T-helper 2 cell treated with Interferon-gamma antibody and Interleukin-4, amounts not matched to agents 100 ng/mL and 5 ng/mL, for 36 hours (primary cell): Measurements from ENCODE around the gene FTCD. TPM values are rescaled to one million over a fixed set of nuclear protein-coding genes. Genes with fewer than 3 reads are reported as not detected.
"Not testable (repeated sequence)": the region's sequence is repeated elsewhere in the genome, so short reads cannot be mapped to it uniquely, and the experiment has no call there.

Experiments
- intact Hi-C: fragments of 100-400 bp; cut with micrococcal nuclease; formaldehyde crosslinking; loops from one replicate; pipeline ENCODE4 v1.15.1; 2023
- total RNA-seq: library from RNA; stranded (reverse); gene quantifications from 2 replicates; pipeline ENCODE4 v1.2.3, GENCODE V29; 2022

The FTCD gene
- total RNA-seq, 1 donor from 2014 or later: 0.25 TPM

DNA sequence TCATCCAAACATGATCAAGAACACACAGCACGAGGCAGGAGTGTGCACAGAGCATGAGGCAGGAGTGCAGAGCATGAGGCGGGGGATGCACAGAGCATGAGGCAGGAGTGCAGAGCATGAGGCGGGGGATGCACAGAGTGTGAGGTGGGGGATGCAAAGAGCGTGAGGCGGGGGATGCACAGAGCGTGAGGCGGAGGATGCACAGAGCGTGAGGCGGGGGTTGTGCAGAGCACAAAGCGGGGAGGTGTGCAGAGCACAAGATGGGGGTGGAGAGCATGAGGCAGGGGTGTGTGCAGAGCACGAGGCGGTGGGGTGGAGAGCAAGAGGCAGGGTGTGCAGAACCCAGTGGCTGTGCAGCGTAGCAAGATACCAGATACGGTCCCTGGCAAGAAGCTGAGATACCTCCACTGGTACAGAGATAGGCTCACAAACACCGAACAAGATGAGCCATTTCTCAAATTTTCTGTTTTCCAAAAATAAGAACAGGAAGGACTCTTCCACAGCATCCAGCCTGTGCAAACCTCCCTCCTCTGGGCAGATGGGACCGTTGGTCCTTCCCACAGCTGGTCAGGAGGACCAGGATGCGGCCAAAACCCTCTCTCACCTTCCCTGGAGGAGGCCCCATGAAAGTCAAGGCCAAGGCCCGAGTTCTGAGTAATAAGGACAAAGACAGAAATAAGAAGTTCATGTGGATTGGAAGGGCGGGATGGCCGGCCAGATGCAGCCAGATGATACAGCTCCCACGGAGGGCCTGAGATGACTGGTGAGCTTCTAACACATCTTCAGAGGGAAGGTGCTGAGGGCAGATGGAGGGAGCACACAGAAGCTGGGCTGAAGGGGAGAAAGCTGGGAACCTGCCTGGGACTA is 16.9 kb upstream of the FTCD start:
- intact Hi-C loops: no loop called here

DNA sequence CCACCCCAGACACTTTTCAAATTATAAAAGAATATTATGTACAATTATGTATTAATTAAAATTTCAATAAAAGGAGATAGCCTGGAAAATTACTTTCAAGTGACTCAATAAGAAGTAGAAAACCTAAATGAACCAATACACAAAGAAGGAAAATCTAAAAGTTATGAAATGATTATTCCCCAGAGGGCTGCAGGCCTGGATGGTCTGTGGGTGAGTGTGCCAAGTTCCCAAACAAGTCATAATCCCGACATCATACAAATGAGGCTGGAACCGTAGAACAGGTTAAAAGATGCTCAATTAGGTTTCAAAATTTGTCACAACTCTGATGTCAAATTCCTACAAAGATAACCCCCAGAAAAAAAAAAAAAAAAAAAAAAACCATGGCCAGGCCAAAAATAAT is 16.2 kb upstream of the FTCD start:
- intact Hi-C loops: no loop called here

GRCh38 chr21:46170436-46171193 is 15.2 kb upstream of the FTCD start:
- intact Hi-C loops: not testable (repeated sequence)

DNA sequence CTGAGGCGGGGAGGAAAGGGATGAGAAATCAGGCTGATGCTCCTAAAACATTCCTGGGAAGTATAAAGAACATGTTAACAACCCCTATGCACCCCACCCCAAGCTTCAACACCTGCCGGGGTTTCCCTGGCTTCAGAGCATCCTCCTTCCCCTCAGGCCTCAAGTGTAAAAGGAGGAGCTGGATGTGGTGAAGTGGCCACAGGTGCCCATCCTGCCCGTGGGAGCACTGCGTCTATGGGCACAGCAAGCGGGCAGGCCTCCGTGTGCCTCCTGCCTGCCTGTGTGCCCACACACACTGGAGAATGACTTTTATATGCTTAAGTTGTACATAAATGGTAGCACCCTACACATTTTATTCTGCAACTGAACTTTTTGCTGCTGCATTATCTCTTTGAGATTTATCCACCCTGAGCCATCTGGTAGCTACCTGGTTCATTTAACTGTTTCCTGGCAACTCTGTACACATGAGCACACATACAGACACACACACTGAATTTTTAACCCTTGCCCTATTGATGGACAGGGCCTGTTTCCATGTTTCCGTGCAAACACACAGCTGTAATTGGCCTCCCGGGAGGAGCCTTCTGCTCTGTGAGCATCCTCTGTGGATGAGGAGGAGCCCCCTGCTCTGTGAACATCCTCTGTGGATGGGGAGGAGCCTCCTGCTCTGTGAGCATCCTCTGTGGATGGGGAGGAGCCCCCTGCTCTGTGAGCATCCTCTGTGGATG is 13.4 kb upstream of the FTCD start:
- intact Hi-C loops: no loop called here

- intact Hi-C loops: no loop called here
These were observed 12.9 kb upstream of the FTCD start for GRCh38 chr21:46168238-46168637.

DNA sequence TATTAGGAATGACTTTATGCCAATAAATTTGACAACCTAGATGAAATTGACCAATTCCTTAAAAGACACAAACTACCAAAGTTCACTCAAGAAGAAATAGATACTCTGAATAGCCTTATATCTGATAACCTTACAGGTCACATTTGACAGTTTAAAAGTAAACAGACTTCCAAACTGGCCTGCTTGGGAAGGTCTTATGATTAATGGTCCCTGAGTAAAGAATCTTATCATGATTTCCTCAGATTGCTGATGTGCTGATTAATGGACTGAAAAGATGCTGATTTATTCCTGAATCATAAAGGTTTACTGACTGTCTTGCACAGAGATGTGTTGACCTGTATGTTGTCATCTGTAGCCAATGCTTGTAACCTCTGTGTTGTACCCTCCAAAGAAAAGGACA is 9.7 kb upstream of the FTCD start:
- intact Hi-C loops: no loop called here

DNA sequence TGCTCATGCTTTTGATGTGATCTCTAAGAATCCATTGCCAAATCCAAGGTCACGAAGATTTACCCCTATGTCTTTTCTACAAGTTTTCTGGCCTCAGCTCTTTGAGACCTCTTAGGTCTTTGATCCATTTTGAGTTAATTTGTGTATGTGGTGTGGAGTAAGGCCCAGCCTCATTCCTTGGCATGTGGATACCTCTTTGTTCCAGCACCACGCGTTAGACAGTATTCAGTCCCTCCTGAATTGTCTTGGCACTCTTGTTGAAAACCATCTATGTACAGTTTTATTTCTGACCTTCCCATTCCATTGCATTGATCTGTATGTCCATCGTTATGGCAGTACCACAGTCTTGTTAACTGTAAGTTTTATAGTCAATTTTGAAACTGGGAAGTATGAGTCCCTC is 8.0 kb upstream of the FTCD start:
- intact Hi-C loops: no loop called here

DNA sequence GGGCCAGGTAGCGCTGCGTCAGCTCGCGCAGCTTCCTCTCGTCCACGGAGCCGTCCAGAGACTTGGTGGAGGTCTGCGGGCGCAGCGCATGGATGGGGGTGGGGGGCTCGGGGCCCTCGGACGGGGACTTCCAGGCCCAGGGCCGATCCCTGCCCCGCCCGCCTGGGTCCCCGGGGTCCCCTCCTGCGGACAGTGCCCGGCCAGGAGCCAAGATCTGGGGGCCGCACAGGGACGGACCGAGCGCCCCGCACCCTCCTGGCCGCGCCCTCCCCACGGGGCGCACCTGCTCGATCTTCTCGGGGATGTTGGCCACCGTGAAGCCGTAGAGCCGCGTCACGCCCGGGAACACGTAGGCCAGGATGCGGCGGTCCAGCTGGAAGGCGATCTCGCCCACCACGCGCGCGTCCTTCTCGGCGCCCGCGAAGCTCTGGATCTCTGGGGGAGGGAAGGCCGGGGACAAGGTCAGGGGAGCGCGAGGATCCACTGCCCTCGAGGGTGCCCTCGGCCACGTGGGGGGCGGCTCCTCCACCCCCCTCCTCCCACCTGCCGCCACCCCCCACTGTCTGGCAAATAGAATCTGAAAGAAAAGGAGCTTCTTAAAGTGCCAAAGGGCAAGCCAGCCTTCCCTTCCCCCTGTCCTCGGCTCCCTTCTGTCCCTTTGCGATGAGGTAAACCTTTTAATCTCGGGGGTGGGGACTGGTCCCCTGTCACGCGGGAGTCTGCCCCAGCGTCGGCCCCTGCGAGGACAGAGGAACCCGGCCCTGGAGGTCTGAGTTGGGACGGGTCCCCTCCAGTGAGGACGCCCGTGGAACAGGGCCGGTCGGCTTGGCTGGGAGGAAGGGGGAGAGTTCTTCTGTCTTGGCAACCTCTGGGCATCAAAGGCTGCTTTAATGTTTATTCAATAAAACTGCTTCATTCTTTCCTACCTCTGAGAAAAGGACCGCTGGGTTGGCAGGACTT is 6.5 kb upstream of the FTCD start:
- intact Hi-C loops: no loop called here

DNA sequence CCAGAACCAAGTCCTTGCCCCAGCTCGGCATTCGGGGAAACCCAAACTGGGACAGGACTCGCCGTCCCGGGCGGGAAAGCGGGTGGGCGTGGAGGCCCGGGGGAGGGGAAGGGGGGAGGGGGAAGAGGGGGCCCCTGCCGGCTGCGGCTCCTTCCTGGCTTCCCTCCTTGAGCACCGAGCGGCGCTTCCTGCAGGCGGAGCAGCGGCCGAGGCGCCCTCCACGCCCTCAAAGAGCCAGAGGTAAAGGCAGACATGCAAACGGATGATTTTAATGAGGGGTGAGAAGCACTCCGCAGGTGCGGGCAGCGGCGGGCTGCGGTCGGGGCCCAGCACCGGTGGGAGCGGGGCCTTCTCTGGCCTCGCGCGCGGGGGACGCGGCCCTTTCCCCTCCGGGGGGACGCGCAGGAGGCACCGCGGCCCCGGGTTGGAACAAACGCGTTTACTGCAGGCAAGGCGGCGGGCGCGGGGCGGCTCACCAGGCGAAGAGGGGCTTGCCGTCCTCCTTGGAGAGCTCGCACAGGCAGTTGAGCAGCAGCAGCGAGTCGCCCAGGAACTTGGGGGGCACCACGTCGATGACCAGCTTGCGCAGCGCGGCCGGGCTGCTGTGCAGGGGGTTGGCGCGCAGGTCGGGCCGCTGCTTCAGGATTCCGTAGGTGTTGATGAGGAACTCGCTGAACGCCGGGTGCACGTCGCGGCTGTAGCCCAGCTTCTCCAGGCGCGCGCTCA is 5.7 kb upstream of the FTCD start:
- intact Hi-C loops: no loop called here

DNA sequence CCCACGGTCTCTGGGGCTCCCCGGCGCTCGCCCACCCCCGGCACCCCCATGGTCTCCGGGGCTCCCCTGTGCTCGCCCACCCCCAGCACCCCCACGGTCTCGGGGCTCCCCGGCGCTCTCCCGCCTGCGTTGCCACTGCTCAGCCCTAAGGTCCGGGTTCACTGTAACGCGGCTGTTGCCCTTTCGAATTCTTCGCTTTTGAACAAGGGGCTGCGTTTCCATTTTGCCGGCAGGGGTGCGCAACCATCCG is 5.2 kb upstream of the FTCD start:
- intact Hi-C loops: no loop called here

- intact Hi-C loops: no loop called here
These were observed 4.7 kb upstream of the FTCD start for GRCh38 chr21:46159841-46160656.

GRCh38 chr21:46159390-46159789 is 4.0 kb upstream of the FTCD start:
- intact Hi-C loops: no loop called here

DNA sequence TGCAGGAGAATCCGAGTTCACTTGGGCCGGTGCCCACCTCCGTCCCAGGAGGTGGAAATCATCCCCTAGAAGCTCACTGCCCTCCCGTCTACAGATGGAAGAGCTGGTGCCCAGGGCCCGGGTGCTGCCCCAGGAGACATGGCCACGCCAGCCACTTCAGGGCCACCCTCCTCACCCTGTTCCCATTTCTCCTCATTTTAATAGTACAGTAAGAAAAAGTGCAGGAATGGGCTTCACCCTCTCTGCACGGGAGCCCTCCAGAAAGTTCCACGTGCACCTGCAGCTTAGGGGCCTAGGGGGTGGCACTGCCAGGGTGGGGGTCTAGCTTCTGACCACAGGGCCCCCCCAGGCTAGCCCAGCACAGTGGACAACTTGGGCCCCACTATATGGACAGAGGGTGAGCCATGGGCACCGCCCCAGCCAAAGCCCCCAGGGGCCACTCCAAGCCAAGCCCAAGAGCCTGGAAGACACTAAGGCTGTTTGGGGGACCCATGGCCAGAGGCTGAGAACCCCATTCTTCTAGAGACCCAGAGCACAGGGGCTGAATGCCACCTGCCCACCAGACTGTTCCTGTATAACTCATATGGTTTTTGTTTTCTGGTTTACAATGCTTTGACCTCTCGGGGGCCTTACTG is 3.4 kb upstream of the FTCD start:
- intact Hi-C loops: no loop called here

- intact Hi-C loops: no loop called here
These were observed 2.6 kb upstream of the FTCD start for GRCh38 chr21:46157987-46158451.

DNA sequence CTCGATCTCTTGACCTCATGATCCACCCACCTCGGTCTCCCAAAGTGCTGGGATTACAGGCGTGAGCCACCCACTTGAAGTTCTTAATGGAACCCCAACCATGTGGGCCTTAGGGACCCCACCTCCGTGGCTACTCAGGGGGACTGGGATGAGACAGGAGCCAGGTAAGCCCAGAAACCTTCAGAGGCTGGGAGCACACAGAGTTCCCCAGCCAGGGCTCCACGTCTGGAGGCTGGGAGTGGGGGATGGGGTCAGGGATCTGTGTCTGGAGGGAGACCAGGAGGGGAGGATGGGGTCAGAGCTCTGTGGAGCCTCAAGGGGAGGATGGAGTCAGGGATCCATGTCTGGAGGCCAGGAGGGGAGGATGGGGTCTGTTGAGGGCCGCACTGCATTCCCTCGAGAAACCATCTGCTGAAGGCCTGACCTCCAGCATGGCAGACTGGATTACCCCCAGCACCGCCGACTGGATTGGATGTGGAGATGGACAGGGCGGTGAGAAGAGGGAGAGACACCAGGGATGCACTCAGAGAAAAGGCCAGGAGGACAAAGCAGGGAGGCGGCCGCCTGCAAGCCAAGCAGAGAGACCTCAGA is 2.1 kb upstream of the FTCD start:
- intact Hi-C loops: no loop called here

GRCh38 chr21:46156678-46157077 is 1.3 kb upstream of the FTCD start:
- intact Hi-C loops: no loop called here

- intact Hi-C loops: no loop called here
These were observed 933 bp upstream of the FTCD start for GRCh38 chr21:46156378-46156645.

- intact Hi-C loops: no loop called here
These were observed 345 bp downstream of the FTCD start for GRCh38 chr21:46154955-46155513.
